HEK293 (cell line): ENCODE results near the gene NXPH2.

ENCODE experiments used
- CTCF ChIP-seq: fragments of 450-650 bp; formaldehyde crosslinking; IDR thresholded peaks from 2 replicates; pipeline ENCODE4 v1.5.1; 2016; ENCODE audit warnings: missing biosample characterization, missing genetic modification characterization
- HOXA7 ChIP-seq: sonication (generic); formaldehyde crosslinking; IDR thresholded peaks from 2 replicates; pipeline ENCODE4 v1.8.1; 2022; ENCODE audit warnings: missing genetic modification reagents, borderline replicate concordance
- PBX3 ChIP-seq: sonication (generic); formaldehyde crosslinking; IDR thresholded peaks from 2 replicates; pipeline ENCODE4 v1.8.1; 2022; ENCODE audit warnings: mild to moderate bottlenecking, moderate library complexity, missing genetic modification reagents
- ZNF580 ChIP-seq: fragments of 450-650 bp; formaldehyde crosslinking; IDR thresholded peaks from 2 replicates; pipeline ENCODE4 v1.5.1; 2016; ENCODE audit warnings: missing biosample characterization, missing genetic modification characterization
- ZNF621 ChIP-seq: fragments of 450-650 bp; formaldehyde crosslinking; IDR thresholded peaks from 2 replicates; pipeline ENCODE4 v1.5.1; 2017; ENCODE audit warnings: missing biosample characterization, missing genetic modification characterization

DNA sequence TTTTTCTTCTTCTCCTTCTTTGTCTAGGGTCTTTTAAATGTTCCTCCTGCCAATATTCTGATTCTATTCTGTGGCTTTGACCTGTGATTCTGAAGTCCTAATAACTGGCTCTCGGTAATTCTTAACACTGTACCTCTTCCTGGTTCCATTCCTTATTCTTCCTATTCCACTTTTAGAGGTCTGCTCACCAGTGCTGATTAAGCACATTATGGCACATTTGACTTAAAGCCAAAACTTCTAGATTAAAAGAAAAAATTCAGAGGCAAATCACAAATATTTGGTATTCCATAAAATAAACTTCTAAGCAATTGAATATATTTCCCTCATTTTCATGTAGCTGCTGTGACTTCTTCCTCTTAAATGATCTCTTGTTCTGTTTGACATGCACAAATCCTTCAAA, 47.5 kb downstream of the NXPH2 start:
- TF ChIP-seq ZNF580: no peak
- TF ChIP-seq PBX3 (CRISPR knock-in tag): no peak
- no peak for TF ChIP-seq HOXA7 (CRISPR knock-in tag)
- TF ChIP-seq ZNF621 (tag by site-specific recombination): no peak
- TF ChIP-seq CTCF (tag by site-specific recombination): no peak
